Activated CD8-positive, alpha-beta T cell treated with anti-CD3 and anti-CD28 coated beads, Interleukin-2, amount 10 ng/mL, durations not matched to agents 7 days and 5 days (primary cell): ENCODE results near the gene OMP. TPM values are rescaled to one million over a fixed set of nuclear protein-coding genes. Genes with fewer than 3 reads are reported as not detected.
A peak's percentile ranks its signal among the peaks of the same experiment; 100 is the strongest.

ENCODE experiments used
- ATAC-seq: fragments of 150-1000 bp; cut with Tn5 transposase; one replicate; pipeline ENCODE4 v1.10.0; 2021; ENCODE audit warnings: moderate library complexity
- CTCF ChIA-PET: fragments of 350-600 bp; sonication (Branson Sonifier 250); formaldehyde crosslinking; loops from one replicate; lab custom pipeline; 2021; ENCODE audit warnings: antibody characterized with exemption; lab: Charles Lee
- POLR2A ChIA-PET: fragments of 350-600 bp; sonication (Branson Sonifier 250); formaldehyde crosslinking; loops from one replicate; lab custom pipeline; 2021; ENCODE audit warnings: antibody characterized with exemption; lab: Charles Lee
- DNase-seq: peaks from one replicate; pipeline ENCODE4 v3.0.0-alpha.2; 2020
- H3K27ac Mint-ChIP-seq: one replicate; pipeline ENCODE4 v1.8.0; 2021; ENCODE audit warnings: mild to moderate bottlenecking, mixed read lengths
- H3K27me3 Mint-ChIP-seq: one replicate; pipeline ENCODE4 v1.8.0; 2021; ENCODE audit warnings: low read depth, mixed read lengths
- H3K36me3 Mint-ChIP-seq: one replicate; pipeline ENCODE4 v1.8.0; 2021; ENCODE audit warnings: low read depth, mixed read lengths
- H3K4me1 Mint-ChIP-seq: one replicate; pipeline ENCODE4 v1.8.0; 2021; ENCODE audit warnings: low read depth, mixed read lengths
- H3K4me3 Mint-ChIP-seq: one replicate; pipeline ENCODE4 v1.8.0; 2021; ENCODE audit warnings: mild to moderate bottlenecking, mixed read lengths
- H3K9me3 Mint-ChIP-seq: one replicate; pipeline ENCODE4 v1.8.0; 2022; ENCODE audit warnings: mixed read lengths; ENCODE audit not compliant: insufficient read depth
- total RNA-seq, 2 experiments: library from RNA; stranded (reverse); gene quantifications; one replicate each; pipeline ENCODE4 v1.2.3, GENCODE V29; 2021

OMP gene
- total RNA-seq, 2 experiments from 2014 or later = not detected

- Mint-ChIP-seq H3K9me3 (no peaks in the 10 kb centered on the region), H3K27me3 (no peaks in the 10 kb centered on the region), H3K4me1 (peaks cover 10% of the 10 kb centered on the region), H3K27ac (no peak overlapping the region), H3K36me3 (no peaks in the 10 kb centered on the region), H3K4me3 (no peak overlapping the region)
- DNase-seq (no peak), ATAC-seq (no peak)
- ChIA-PET POLR2A (no interaction called here), CTCF (interaction anchor here (1.6 kb wide), 1 partner anchor 8 kb away, joined by 4 read pairs; no protein-coding TSS in a partner anchor)
Measured at GRCh38 chr11:77119531-77119936, 16.9 kb downstream of the OMP start.

GRCh38 chr11:77120571-77120970 lies 17.9 kb downstream of the OMP start:
- no peak overlapping the region for H3K27ac Mint-ChIP-seq
- ChIA-PET CTCF (interaction anchor here (0.9 to 1.2 kb wide), 2 partner anchors 67 to 73 kb away, joined by 3 to 4 read pairs; no protein-coding TSS in a partner anchor), POLR2A (no interaction called here)
- H3K9me3 Mint-ChIP-seq = no peaks in the 10 kb centered on the region
- no peak overlapping the region for H3K4me3 Mint-ChIP-seq
- no peak for ATAC-seq
- H3K27me3 Mint-ChIP-seq = no peaks in the 10 kb centered on the region
- no peaks in the 10 kb centered on the region for H3K36me3 Mint-ChIP-seq
- DNase-seq = no peak
- peaks cover 10% of the 10 kb centered on the region for H3K4me1 Mint-ChIP-seq

GRCh38 chr11:77121096-77121640 lies 18.5 kb downstream of the OMP start:
- Mint-ChIP-seq H3K4me3 (no peak overlapping the region), H3K4me1 (peaks cover 11% of the 10 kb centered on the region), H3K36me3 (no peaks in the 10 kb centered on the region), H3K27me3 (no peaks in the 10 kb centered on the region), H3K27ac (no peak overlapping the region), H3K9me3 (no peaks in the 10 kb centered on the region)
- CTCF ChIA-PET = interaction anchor here (0.9 to 1.2 kb wide), 3 partner anchors 30 to 74 kb away, joined by 3 to 5 read pairs (median 4); no protein-coding TSS in a partner anchor
- peak; percentile 28 for ATAC-seq
- DNase-seq = no peak
- POLR2A ChIA-PET = no interaction called here

GRCh38 chr11:77121876-77122575 lies 19.4 kb downstream of the OMP start:
- ATAC-seq (no peak), DNase-seq (no peak)
- peaks cover 10% of the 10 kb centered on the region for H3K4me1 Mint-ChIP-seq
- no peaks in the 10 kb centered on the region for H3K27me3 Mint-ChIP-seq
- H3K27ac Mint-ChIP-seq = no peak overlapping the region
- CTCF ChIA-PET = interaction anchor here (1.2 to 2.2 kb wide), 3 partner anchors 30 to 75 kb away, joined by 3 to 9 read pairs (median 5); no protein-coding TSS in a partner anchor
- POLR2A ChIA-PET = no interaction called here
- H3K9me3 Mint-ChIP-seq = no peaks in the 10 kb centered on the region
- no peak overlapping the region for H3K4me3 Mint-ChIP-seq
- H3K36me3 Mint-ChIP-seq = no peaks in the 10 kb centered on the region

DNA sequence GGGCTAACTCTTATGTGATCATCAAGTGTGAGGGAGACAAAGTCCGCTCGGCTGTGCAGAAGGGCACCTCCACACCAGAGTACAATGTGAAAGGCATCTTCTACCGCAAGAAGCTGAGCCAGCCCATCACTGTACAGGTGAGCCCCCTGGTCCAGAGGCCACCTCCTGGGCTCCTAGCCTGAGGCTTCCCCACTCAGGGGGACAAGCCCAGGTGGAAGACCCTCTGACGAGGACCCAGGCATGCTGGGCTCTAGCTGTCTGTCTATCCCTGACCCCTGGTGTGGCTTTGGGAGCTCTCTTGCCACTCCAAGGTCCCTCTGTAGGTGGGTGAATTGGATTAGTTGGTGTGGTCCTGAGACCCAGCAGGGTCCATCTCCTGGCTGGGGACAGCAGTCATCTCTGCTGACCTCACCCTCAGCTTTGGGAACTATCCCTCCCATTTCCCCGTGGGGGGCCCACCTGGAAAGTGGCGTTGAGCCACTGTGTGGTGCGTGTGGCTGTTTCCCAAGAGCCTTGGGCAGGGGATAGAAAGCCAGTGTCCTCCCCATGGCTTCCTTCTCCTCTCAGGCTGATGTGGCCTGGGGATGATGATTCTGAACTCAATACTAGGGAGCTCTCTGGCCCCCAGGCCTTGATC lies 20.1 kb downstream of the OMP start:
- POLR2A ChIA-PET = no interaction called here
- Mint-ChIP-seq H3K9me3 (no peaks in the 10 kb centered on the region), H3K4me3 (no peak overlapping the region), H3K27me3 (peaks cover 3% of the 10 kb centered on the region), H3K4me1 (peaks cover 14% of the 10 kb centered on the region), H3K27ac (no peak overlapping the region), H3K36me3 (no peaks in the 10 kb centered on the region)
- CTCF ChIA-PET = interaction anchor here (1.0 to 2.2 kb wide), 2 partner anchors 30 to 65 kb away, joined by 4 to 9 read pairs; no protein-coding TSS in a partner anchor
- DNase-seq (no peak), ATAC-seq (no peak)

DNA sequence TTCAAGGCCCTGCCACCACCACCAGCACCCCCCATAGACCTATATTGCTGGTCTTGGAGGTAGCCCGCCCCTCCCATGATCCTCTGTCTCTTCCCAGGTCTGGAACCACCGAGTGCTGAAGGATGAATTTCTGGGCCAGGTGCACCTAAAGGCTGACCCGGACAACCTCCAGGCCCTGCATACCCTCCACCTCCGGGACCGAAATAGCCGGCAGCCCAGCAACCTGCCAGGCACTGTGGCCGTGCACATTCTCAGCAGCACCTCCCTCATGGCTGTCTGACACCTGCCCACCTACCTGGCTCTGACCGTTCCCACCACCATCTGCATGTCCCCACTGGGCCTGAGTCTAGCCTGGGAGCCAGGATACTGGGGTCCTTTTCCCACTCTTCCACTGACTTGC lies 21.0 kb downstream of the OMP start:
- POLR2A ChIA-PET = no interaction called here
- CTCF ChIA-PET = interaction anchor here (1.0 to 2.2 kb wide), 2 partner anchors 31 to 64 kb away, joined by 4 to 9 read pairs; no protein-coding TSS in a partner anchor
- Mint-ChIP-seq H3K9me3 (no peaks in the 10 kb centered on the region), H3K4me1 (peaks cover 18% of the 10 kb centered on the region), H3K27me3 (peaks cover 8% of the 10 kb centered on the region), H3K4me3 (no peak overlapping the region), H3K27ac (no peak overlapping the region), H3K36me3 (no peaks in the 10 kb centered on the region)
- DNase-seq (no peak), ATAC-seq (no peak)

- Mint-ChIP-seq H3K27ac (no peak overlapping the region), H3K36me3 (no peaks in the 10 kb centered on the region), H3K9me3 (no peaks in the 10 kb centered on the region), H3K4me3 (no peak overlapping the region), H3K27me3 (peaks cover 8% of the 10 kb centered on the region), H3K4me1 (peaks cover 18% of the 10 kb centered on the region)
- ChIA-PET CTCF (no interaction called here), POLR2A (no interaction called here)
- ATAC-seq (no peak), DNase-seq (no peak)
Measured at GRCh38 chr11:77124041-77124440, 21.4 kb downstream of the OMP start.

DNA sequence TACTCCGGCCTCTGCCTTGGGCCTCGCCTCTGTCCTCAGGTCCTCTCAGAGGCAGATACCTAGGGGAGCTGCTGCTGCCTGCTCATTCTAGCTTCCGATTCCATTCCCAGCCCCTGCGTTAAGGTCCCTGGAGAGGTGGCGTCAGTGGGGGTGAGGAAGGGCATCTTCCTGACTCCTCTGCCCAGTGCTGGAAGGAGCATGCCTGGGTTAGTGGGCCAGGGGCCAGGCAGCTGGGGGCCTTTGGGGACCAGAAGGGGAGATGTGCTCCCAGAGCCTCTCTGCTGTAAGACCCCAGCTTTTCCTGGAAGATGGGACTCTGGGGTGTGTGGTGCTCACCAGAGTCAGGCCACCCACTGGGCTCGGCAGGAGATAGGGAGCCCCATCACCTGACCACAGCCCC lies 21.8 kb downstream of the OMP start:
- POLR2A ChIA-PET = no interaction called here
- H3K27ac Mint-ChIP-seq = no peak overlapping the region

GRCh38 chr11:77125191-77125590 lies 22.6 kb downstream of the OMP start:
- no peak overlapping the region for H3K27ac Mint-ChIP-seq
- no peaks in the 10 kb centered on the region for H3K36me3 Mint-ChIP-seq
- POLR2A ChIA-PET = no interaction called here
- ATAC-seq (no peak), DNase-seq (no peak)
- H3K4me3 Mint-ChIP-seq = no peak overlapping the region
- CTCF ChIA-PET = no interaction called here
- H3K4me1 Mint-ChIP-seq = peaks cover 18% of the 10 kb centered on the region
- H3K27me3 Mint-ChIP-seq = peaks cover 8% of the 10 kb centered on the region
- H3K9me3 Mint-ChIP-seq = no peaks in the 10 kb centered on the region

More for the DNA sequence above, 21.8 kb downstream of the OMP start:
- peaks cover 18% of the 10 kb centered on the region for H3K4me1 Mint-ChIP-seq
- CTCF ChIA-PET = no interaction called here
- H3K27me3 Mint-ChIP-seq = peaks cover 8% of the 10 kb centered on the region
- DNase-seq = no peak
- no peaks in the 10 kb centered on the region for H3K9me3 Mint-ChIP-seq
- ATAC-seq = no peak
- no peaks in the 10 kb centered on the region for H3K36me3 Mint-ChIP-seq
- no peak overlapping the region for H3K4me3 Mint-ChIP-seq

DNA sequence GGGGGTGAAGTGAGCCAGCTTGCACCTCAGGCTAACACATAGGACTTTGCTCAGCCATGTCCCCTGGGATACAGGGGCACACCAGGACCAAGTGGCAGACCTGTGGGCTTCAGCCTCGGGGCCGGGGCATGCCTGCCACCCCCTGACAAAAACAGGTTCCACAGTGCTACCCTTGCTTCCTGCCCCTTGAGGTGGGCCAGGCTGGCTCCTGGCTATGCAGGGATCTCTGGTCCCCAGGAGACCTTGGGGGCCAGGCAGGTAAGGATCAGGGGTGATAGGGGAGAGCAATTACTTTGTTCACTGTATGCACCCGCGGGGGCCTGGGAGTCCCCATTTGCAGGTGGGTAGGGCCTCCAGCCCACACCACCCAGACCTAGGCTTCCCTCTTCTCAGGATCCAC lies 23.1 kb downstream of the OMP start:
- no peaks in the 10 kb centered on the region for H3K36me3 Mint-ChIP-seq
- ChIA-PET POLR2A (no interaction called here), CTCF (interaction anchor here (2.2 to 3.4 kb wide), 3 partner anchors 11 to 423 kb away, joined by 11 to 26 read pairs (median 19); no protein-coding TSS in a partner anchor)
- H3K9me3 Mint-ChIP-seq = no peaks in the 10 kb centered on the region
- peaks cover 8% of the 10 kb centered on the region for H3K27me3 Mint-ChIP-seq
- H3K27ac Mint-ChIP-seq = no peak overlapping the region
- H3K4me3 Mint-ChIP-seq = no peak overlapping the region
- no peak for DNase-seq
- peaks cover 17% of the 10 kb centered on the region for H3K4me1 Mint-ChIP-seq
- ATAC-seq = no peak

GRCh38 chr11:77126156-77126775 lies 23.6 kb downstream of the OMP start:
- DNase-seq (no peak), ATAC-seq (no peak)
- peaks cover 11% of the 10 kb centered on the region for H3K4me1 Mint-ChIP-seq
- H3K27me3 Mint-ChIP-seq = peaks cover 8% of the 10 kb centered on the region
- H3K27ac Mint-ChIP-seq = no peak overlapping the region
- ChIA-PET CTCF (interaction anchor here (0.7 to 7.5 kb wide), 26 partner anchors 10 to 509 kb away, joined by 3 to 143 read pairs (median 10); no protein-coding TSS in a partner anchor), POLR2A (no interaction called here)
- H3K9me3 Mint-ChIP-seq = no peaks in the 10 kb centered on the region
- no peaks in the 10 kb centered on the region for H3K36me3 Mint-ChIP-seq
- H3K4me3 Mint-ChIP-seq = no peak overlapping the region
